GM21515 (cell line): ENCODE measurements around the gene MSLN.
"Not testable (repeated sequence)": the region's sequence is repeated elsewhere in the genome, so short reads cannot be mapped to it uniquely, and the experiment has no call there.

Experiments
- ATAC-seq: cut with Tn5 transposase; IDR thresholded peaks from one replicate; pipeline ENCODE4 v1.9.1; 2021; ENCODE audit not compliant: unreplicated experiment

MSLN gene

GRCh38 chr16:760545-761343 lies at the start of gene MSLN:
TSS of gene MSLN (plus strand) at chr16:760734. CDS start at chr16:762681, 1,947 bp downstream.
- ATAC-seq, result no peak

- ATAC-seq, result no peak
Measured at GRCh38 chr16:711084-711483, 49.5 kb upstream of the MSLN start.

GRCh38 chr16:711548-712320 lies 48.8 kb upstream of the MSLN start:
- ATAC-seq, result no peak

DNA sequence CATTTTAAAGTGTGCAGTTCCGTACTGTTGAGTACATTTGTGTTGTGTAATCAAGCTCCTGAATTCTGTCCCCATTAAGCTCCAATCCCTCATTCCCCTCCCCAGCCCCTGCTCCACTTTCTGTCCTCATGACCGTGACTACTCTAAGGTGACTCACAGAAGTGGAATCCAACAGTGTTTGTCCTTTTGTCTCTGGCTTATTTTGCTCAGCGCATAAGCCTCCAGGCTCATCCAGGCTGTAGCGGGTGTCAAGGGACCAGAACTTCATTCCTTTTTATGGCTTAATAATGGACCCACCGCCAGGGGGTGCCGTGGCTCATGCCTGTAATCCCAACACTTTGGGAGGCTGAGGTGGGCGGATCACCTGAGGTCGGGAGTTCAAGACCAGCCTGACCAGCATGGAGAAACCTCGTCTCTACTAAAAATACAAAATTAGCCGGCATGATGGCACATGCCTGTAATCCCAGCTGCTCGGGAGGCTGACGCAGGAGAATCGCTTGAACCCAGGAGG lies 47.7 kb upstream of the MSLN start:
- ATAC-seq, result not testable (repeated sequence)

GRCh38 chr16:714079-714478 lies 46.5 kb upstream of the MSLN start:
- ATAC-seq, result no peak

DNA sequence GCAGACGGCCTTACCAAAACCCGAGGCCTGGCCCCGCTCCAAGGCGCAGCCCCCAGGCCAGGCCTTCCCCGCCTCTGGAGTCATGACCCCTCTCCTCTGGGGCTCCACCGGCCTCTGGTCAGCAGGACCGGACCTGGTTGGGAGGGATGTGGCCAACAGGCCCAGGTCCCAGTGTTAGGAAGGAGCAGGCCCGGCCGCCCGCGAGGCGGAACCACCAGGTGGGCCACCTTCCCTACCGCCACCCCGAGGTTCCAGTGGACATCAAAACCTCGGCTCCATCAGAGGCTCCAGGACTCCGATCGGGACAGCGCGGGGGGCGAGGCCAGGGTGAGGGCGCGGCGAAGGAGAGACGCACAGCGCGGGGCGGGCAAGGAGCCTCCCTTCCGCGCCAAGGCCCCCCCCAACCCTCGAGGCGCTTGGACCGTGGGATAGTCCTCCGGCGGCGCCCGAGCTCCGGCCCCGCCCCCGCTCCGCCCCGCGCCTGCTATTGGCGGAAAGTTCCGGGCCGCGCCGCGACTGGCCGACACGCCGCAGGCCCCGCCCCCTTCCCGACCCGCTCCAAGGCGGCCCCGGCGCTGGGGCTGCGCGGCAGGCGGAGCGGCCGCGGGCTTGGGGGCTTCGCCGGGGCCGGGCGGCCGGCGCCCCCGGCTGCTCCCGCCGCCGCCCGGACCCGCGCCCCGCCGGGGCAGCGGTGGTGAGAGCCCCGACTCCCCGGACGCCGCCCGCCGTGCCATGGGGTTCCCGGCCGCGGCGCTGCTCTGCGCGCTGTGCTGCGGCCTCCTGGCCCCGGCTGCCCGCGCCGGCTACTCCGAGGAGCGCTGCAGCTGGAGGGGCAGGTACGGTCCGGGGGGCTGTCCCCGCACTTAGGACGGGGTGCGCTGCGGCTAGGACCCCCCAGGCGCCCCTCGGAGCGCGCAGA lies 45.7 kb upstream of the MSLN start, which contains the start of gene METRN:
METRN (plus strand) TSS at position 561 of the 919 bp plus-strand sequence; CDS start at position 733, 172 bp downstream.
- ATAC-seq, result peak; percentile 60

DNA sequence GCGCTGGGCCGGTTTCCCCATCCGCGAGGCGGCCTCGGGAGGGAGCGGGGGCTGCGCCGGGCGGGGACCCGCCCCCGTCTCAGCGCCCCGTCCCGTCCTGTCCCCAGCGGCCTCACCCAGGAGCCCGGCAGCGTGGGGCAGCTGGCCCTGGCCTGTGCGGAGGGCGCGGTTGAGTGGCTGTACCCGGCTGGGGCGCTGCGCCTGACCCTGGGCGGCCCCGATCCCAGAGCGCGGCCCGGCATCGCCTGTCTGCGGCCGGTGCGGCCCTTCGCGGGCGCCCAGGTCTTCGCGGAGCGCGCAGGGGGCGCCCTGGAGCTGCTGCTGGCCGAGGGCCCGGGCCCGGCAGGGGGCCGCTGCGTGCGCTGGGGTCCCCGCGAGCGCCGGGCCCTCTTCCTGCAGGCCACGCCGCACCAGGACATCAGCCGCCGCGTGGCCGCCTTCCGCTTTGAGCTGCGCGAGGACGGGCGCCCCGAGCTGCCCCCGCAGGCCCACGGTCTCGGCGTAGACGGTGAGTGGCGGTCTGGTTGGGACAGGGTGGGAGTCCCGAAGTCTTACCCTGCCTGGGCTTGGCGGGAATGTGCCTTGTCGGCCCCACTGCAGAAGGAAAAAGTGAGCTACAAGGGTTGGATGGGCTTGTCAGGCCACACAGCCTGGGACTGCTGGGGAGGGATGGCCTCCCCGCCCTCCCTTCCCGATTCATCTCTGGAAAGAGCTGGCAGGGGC lies 44.9 kb upstream of the MSLN start:
- ATAC-seq, result peak; percentile 3

GRCh38 chr16:716200-716568 lies 44.4 kb upstream of the MSLN start:
- no peak for ATAC-seq

DNA sequence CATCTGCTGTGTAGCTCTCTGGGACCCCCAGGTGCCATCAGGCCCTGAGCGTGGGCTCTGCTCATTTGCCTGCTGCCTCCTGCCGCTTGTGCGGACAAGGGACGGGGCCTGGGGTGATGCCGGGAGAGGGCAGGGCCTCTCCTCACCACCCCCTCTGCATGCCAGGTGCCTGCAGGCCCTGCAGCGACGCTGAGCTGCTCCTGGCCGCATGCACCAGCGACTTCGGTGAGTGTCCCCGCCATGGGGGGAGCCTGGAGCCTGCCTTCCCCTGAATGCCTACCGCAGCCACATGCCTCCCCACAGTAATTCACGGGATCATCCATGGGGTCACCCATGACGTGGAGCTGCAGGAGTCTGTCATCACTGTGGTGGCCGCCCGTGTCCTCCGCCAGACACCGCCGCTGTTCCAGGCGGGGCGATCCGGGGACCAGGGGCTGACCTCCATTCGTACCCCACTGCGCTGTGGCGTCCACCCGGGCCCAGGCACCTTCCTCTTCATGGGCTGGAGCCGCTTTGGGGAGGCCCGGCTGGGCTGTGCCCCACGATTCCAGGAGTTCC lies 43.7 kb upstream of the MSLN start:
- no peak for ATAC-seq

GRCh38 chr16:717450-718245 lies 42.9 kb upstream of the MSLN start:
- ATAC-seq, result no peak

GRCh38 chr16:718389-718788 lies 42.1 kb upstream of the MSLN start:
- no peak for ATAC-seq

DNA sequence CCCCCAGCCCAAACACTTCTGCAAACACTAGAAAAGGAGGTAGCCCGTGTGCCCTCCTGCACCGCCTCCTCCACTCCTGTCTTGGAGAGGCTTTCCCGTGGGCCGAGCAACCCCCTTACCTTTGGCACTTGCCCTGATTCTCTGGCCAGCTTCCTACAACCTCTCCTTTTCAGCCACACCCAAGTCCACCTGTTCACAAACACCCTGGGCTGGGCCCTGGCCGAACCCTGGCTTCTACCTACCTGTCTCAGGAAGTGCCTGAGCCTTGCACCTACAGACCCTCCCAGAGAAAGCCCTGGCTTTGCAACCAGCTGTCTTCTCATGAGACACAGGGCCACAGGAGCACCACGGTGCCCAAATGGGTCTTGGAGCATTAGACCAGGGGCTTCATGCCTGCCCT lies 41.6 kb upstream of the MSLN start:
- no peak for ATAC-seq

- no peak for ATAC-seq
Measured at GRCh38 chr16:719815-720446, 40.6 kb upstream of the MSLN start.

DNA sequence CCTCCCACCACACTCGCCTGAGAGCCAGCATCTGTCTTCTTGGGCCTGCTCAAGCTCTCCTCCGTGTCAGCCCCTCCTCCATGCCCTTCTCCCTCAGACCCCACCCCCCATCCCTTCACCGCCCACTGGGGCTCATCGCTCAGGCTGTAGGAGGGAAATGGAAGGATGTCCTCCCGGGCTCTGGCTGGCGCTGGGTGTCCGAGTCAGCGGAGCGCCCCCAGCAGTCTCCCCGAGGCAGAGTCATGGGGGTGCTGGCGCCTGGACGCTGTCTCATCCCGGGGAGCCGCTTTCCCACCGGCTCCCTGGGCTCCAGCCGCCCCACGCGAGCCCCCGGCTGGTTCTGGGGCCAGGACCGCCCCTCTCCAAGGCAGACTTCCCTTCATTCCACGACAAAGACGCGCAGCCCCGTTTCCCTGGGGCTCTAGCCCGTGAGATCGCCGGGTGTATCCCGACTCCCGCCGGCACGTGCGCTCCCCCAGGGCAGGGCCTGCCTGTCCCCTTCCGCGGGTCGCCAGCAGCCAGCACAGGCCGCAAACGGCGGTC lies 40.0 kb upstream of the MSLN start:
- peak; percentile 12 for ATAC-seq

- peak; percentile 63 for ATAC-seq
Measured at GRCh38 chr16:720990-721764, 39.4 kb upstream of the MSLN start, which contains the start of gene ANTKMT. TSS of gene ANTKMT (plus strand) at chr16:721146. CDS start at chr16:721275, 129 bp downstream.

DNA sequence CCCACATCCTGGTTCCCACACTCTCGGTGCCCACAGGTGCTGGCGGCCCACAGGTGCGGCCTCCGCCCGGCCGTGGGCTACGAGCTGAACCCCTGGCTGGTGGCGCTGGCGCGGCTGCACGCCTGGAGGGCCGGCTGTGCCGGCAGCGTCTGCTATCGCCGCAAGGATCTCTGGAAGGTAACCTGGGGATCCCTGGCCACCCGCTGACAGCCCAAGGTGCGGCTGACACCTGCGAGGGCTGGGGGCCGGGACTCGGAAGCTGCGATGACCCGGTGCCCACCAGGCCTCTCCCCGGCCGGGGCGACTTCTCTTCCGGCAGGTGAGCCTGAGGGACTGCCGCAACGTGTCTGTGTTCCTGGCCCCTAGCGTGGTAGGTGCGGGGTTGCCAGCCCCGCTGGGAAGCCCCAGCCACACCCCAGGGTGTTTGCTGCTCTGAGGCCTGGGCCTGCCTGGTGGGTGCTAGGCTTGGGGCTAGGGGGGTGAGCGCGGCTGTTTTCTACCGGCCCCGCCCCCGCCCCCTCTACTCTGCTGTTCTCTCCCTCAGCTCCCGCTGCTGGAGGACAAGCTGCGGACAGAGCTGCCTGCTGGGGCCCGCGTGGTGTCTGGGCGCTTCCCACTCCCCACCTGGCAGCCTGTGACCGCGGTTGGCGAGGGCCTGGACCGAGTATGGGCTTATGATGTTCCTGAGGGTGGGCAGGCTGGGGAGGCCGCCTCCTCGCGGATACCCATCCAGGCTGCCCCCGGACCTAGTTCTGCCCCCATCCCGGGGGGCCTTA lies 38.6 kb upstream of the MSLN start:
- ATAC-seq, result no peak
